IPS-NIHi11 (cell line): Measurements from ENCODE around the gene PXDN.
A peak's percentile ranks its signal among the peaks of the same experiment; 100 is the strongest.

Experiments used
- DNase-seq: peaks from one replicate; pipeline ENCODE4 v3.0.0; 2012; ENCODE audit warnings: mixed read lengths, low spot score

The PXDN gene

GRCh38 chr2:1594373-1595171 lies 149.7 kb downstream of the PXDN start:
- no peak for DNase-seq

DNA sequence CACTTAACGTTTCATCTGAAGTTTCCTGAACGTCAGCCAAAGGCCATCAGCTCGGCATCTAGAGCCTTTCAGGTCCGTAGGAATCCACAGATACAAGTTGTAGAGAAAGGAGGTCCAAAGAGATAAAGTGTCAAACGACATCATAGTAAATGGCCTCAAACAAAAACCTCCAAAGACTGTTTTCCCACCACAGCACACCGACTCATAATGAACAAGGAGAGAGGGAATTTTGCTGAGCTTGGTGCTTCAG lies 150.3 kb downstream of the PXDN start:
- no peak for DNase-seq

- DNase-seq = peak; percentile 65
Measured at GRCh38 chr2:1593371-1594122, 150.8 kb downstream of the PXDN start.

DNA sequence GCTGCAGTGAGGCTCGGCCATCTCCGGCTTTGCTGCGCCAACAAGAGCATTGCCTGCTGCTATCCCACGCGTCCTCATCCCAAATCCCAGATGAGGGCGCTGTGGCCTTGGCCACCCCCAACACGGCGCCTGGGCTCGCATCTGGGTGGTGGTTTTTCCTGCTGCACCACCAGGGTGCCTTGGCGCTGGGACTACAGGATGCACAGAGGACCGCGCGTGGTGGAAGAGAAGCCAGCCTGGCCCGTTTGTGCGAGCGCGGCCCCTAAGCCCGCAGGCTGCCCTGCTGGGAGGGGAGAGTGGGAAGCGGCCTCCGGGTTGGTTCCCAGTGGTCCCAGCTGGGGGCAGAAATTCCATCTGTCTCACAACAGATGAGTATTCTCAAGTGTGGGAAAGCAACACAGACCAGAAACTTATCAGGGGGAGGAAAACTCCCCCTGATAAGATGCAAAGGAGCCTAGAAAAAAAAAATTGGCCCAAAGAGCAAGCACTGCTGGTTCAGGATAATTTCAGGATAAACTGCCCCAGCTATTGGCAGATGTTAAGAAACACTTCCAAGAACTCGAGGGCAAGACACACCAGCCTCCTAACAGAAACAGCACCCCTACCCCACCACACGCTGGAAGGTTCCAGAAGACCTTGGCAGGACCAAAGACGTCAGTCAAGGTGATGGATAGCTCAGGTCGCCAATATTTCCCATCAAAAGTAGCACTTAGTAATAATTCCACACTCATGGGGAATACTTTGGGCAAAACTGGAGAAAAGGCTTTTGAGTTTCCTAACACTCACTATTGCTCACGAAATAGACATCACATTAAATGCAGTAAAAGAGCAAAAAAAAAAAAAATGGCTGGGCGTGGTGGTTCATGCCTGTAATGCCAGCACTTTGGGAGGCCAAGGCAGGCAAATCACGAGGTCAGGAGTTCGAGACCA lies 152.1 kb downstream of the PXDN start:
- peak; percentile 84 for DNase-seq

DNA sequence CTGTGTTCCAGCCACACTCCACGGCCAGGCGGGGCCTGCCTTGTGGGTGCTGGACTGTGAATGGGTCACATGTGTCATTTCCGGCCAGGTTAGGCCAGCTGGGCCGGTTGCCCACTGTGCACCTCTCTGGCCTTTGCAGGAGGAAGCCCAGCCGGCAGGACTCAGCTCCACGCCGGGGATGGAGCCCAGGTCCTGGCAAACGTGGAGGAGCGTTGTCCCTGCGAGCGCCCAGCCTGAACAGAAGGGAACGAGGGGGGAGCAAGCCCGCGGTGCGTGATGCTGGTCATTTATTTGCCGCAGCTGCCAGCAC lies 152.9 kb downstream of the PXDN start:
- no peak for DNase-seq

DNA sequence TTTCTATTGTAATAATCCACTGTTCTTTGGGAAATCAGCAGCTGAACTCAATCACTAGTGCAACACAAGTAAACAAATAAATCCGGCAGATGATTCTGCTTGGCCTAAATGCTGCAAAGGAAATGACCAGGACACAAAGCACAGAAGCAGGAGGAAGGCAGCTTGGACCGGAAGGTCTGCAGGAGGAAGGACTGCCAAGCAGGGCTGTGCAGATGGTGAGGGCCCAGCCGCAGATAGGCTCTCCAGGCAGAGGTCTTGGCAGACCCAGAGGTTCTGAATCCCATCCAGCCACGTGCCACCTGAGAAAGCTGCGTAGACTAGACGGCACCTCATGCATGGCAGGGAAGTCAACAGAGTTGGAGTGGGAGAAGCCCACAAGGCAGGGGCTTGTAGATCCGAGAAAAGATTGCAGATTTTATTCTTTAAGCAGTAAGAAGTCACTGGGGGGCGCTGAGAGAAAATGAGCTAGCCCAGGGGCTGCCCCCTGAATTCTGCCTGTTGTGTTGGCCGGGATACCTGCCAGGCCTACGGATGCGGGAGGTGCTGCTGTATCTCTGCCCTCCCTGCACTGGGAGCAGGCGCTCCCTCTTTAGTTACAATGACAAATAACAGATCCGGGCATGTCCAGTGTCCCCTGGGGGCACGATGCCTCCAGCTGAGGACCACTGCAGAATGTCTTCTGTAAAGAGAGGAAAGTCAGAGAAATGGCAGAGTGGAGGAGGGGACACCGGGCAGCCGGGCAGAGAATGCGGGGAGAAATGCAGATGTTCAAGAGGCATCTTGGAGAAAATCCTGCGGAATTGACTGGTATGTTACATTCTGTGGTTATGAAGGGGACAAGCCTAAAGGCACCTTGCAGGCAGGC lies 153.5 kb downstream of the PXDN start:
- DNase-seq = peak; percentile 47

- DNase-seq = no peak
Measured at GRCh38 chr2:1588978-1589621, 155.2 kb downstream of the PXDN start.

DNA sequence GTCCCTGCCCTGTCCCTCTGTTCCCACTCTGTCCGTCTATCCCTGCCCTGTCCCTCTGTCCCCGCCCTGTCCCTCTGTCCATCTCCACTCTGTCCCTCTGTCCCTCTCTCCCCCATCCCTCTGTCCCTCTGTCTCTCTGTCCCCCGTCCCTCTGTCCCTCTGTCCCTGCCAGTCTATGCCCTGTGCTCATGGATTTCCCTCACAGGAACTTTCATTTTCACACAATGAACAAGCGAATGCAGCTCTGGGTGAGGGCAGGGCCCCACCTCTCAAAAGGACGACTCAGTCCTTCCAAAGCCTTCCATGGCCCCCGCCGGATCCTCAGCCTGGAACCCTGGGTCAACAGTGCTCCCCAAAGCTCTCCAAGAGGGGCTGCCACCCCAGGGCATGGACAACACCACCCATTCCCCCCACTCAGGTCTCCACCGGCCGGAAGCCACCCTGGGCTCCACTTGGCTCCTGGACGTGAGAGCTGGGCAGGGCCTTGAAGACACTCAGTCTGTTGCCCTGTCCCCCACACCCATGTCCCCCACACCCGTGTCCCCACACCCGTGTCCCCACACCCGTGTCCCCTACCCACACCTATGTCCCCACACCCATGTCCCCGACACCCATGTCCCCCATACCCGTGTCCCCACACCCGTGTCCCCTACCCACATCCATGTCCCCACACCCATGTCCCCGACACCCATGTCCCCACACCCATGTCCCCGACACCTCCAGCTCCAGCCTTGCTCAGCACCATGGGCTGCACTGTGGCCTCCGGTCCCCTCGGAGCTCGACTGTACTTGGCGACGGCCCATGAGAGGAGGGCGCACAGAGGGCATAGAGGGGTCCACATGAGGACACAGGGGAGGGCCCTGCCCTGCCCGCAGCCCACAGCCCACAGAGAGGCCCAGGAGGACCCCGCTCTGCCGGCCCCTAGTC lies 156.0 kb downstream of the PXDN start:
- DNase-seq = no peak

DNA sequence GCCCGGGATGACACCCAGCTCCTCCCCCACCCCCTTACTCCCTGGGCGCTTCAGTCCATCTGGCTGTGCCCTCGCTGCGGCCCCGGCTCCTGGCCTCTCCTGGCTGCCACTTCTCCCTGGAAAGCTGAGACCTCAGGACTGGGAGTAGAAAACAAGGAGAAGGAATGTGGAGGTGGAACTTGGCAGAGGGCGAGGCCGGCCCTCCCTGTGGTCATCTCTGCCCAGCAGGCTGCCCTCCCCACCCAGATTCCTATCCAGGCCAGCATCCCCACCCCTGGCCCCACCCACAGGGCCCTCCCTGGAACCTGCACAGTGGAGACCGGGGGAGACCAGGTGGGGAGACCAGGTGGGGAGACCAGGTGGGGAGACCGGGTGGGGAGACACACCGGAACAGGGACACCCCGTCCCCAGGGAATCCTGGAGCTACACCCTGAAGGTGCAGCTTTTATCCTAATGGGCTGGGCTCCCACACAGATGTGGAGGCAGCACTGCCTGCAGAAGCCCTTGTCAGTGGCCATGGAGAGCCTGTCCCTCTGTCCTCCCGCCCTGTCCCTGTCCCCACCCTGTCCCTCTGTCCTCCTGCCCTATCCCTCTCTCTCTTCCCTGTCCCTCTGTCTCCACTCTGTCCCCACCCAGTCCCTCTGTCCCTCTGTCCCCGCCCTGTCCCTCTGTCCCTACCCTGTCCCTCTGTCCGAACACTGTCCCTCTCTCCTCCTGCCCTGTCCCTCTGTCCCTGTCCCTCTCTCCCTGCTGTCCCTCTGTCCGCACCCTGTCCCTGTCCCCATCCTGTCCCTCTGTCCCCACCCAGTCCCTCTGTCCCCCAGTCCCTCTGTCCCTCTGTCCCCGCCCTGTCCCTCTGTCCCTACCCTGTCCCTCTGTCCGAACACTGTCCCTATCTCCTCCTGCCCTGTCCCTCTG lies 157.1 kb downstream of the PXDN start:
- no peak for DNase-seq

DNA sequence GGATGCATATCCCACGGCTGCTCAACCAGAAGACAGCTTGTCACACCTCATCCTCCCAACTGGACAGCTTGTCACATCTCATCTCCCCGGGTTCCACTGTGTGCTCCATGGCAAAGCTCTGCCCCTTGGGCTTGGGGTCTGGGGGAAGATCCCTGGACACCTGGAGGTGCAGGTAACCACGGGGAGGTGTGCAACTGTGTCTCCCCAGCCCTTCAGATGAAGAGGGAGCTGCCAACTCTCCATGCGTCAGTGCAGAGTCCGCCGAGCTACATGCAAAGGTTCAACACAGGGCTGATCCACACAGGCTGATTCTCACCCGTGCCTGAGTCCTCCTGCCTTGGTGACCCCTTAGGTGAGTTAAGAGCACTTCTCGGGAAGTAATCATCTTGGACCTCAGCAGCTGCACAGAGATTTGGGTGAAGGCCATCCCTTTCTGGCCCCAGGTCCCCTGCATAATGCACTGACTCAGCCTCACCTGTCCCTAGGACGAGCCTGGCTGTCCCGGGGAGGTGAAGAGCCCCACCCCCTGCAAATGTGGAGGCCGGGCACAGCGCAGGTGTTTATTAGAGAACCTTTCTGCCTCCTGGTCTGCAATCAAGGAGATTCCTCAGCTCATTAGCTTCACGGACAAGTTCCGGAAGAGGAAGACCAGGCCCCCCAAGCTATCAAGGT lies 157.9 kb downstream of the PXDN start:
- no peak for DNase-seq

DNA sequence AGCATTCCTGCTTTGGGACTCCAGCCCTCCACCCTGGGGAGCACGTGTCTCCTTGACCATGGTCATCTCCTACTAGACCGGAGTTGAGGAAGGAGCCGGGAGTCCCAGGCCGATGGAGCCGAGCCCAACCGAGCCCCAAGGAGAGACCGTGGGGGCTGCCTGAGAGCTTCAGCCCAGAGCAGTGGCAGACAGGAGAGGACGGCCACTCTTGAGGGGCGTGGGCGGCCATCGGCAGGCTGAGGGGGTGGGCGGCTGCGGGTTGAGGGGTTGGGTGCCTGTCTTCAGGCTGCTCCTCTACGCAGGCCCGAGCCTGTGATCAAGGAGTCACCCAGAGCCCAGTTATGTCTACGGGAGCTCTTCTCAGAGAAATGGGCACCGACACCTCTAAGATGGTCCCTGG lies 158.7 kb downstream of the PXDN start:
- no peak for DNase-seq

GRCh38 chr2:1584691-1585485 lies 159.4 kb downstream of the PXDN start:
- no peak for DNase-seq

GRCh38 chr2:1584051-1584531 lies 160.2 kb downstream of the PXDN start:
- DNase-seq = no peak

- DNase-seq = no peak
Measured at GRCh38 chr2:1582891-1583341, 161.4 kb downstream of the PXDN start.

DNA sequence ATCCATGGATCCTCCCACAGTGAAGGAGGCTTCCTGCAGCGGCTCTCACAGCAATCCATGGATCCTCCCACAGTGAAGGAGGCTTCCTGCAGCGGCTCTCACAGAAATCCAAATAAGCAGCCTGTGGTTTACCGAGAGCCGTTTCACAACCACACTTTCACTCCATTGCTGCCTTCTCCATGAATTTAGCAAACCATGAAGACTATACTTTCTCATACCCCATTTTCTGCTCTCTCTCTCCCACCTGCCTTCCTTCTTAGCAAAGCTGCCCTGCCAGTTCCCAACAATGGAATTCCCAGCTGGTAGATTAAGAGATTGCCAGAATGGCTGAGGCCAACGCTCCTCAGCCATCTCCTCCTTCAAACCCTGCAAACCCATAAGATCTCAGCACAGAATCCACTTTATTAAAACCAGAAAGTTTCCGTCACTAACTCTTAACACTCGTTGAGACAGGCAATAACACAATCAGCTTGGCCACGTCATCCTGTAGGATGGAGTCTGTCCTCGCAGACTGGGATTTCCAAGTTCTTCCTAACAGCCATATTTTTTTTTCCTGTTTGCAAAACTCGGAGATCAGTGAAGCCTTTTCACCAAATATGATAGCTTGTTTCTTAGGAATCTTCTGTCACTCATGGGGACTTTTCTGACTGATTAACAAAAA lies 162.2 kb downstream of the PXDN start:
- no peak for DNase-seq
